Measurements from ENCODE around the gene PRPH. TPM values are rescaled to one million over a fixed set of nuclear protein-coding genes. Genes with fewer than 3 reads are reported as not detected.

Gene PRPH
- polyA plus RNA-seq, 1 donor (not counting 4 experiments of a cell fraction or from before 2014, with no cell fraction given): 0.05 TPM

DNA sequence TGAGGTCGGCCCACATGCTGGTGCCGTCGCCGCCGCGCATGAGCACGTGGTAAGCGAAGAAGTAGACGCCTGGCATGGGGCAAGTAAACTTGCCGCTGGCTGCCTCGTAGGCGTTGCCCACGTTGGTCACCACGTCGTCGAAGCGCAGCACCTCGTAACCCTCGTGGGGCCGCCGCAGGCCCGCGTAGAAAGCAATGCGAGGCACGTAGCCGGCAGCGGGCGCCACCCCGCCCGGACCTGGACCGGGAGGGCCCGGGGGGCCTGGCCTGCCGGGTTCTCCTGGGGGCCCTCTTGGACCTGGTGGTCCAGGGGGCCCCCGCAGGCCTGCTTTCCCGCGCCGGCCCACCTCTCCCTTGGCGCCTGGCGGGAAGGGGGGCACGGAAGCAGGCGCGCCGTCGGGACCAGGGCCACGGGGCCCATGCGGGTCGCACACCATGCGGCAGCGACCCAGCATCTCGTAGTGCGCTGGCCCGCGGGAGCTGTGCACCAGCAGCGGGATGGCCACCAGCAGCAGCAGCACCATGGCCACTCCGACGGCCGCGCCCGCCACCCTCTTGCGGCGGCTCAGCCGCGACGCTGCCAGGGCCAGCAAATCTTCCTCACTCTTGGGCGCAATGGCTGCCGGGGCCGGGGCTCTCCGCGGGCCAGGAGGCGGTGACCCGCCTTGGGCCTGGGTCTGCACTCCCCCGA lies 41.2 kb downstream of the PRPH start:
- dilution Hi-C loops (cut with MboI; ENCODE audit: extremely low pct_ligation_motif_present, low sequenced_read_pairs): no loop called here
- DNase-seq (ENCODE audit: low read depth, low spot score): no peak
- Histone ChIP-seq H2AFZ (ENCODE audit: control insufficient read depth, low read length) (peak overlapping the region; percentile 88), H3K79me2 (ENCODE audit: control insufficient read depth, insufficient read depth, low read length) (no peaks in the 10 kb centered on the region), H3K9me3 (ENCODE audit: control insufficient read depth, low read depth, low read length) (no peaks in the 10 kb centered on the region), H3K27ac (ENCODE audit: control insufficient read depth, insufficient read depth, low read length) (no peak overlapping the region), H3K4me1 (ENCODE audit: control insufficient read depth, extremely low read depth, insufficient read depth, low read length) (peaks cover 11% of the 10 kb centered on the region), H3K4me3 (ENCODE audit: control insufficient read depth in 2 of 3, extremely low read depth in 1 of 3, insufficient read depth in 2 of 3, low read depth in 1 of 3, low read length in 3 of 3) (no peak overlapping the region), H3K27me3 (ENCODE audit: control insufficient read depth, extremely low read depth, insufficient read depth, low read length) (peaks cover 20% of the 10 kb centered on the region), H3K9ac (ENCODE audit: control insufficient read depth, extremely low read depth, insufficient read depth, low read length) (no peak overlapping the region), H3K4me2 (ENCODE audit: control insufficient read depth, extremely low read depth, insufficient read depth, low read depth, low read length) (peak overlapping the region; percentile 87), H3K9me1 (ENCODE audit: control insufficient read depth, extremely low read depth, insufficient read depth, low read length) (no peaks in the 10 kb centered on the region), H3K36me3 (ENCODE audit: control insufficient read depth in 2 of 2, extremely low read depth in 1 of 2, insufficient read depth in 2 of 2, low read length in 2 of 2) (peaks cover 0 to 3% of the 10 kb centered on the region in 2 experiments), H4K20me1 (ENCODE audit: control insufficient read depth, extremely low read depth, insufficient read depth, low read length) (no peaks in the 10 kb centered on the region)
- no peak for FAIRE-seq
- TF ChIP-seq, protein P1, sequence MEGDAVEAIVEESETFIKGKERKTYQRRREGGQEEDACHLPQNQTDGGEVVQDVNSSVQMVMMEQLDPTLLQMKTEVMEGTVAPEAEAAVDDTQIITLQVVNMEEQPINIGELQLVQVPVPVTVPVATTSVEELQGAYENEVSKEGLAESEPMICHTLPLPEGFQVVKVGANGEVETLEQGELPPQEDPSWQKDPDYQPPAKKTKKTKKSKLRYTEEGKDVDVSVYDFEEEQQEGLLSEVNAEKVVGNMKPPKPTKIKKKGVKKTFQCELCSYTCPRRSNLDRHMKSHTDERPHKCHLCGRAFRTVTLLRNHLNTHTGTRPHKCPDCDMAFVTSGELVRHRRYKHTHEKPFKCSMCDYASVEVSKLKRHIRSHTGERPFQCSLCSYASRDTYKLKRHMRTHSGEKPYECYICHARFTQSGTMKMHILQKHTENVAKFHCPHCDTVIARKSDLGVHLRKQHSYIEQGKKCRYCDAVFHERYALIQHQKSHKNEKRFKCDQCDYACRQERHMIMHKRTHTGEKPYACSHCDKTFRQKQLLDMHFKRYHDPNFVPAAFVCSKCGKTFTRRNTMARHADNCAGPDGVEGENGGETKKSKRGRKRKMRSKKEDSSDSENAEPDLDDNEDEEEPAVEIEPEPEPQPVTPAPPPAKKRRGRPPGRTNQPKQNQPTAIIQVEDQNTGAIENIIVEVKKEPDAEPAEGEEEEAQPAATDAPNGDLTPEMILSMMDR (optimal IDR thresholded peaks at IDR 0.05 in 1 of 3, IDR thresholded peaks at IDR 0.05 in 1 of 3, conservative IDR thresholded peaks at IDR 0.05 in 1 of 3; ENCODE audit: extremely low read depth in 1 of 3, insufficient read depth in 2 of 3, low read length in 3 of 3): no peak
- no peak for TF ChIP-seq EZH2 (IDR thresholded peaks at IDR 0.05; ENCODE audit: low read length)

DNA sequence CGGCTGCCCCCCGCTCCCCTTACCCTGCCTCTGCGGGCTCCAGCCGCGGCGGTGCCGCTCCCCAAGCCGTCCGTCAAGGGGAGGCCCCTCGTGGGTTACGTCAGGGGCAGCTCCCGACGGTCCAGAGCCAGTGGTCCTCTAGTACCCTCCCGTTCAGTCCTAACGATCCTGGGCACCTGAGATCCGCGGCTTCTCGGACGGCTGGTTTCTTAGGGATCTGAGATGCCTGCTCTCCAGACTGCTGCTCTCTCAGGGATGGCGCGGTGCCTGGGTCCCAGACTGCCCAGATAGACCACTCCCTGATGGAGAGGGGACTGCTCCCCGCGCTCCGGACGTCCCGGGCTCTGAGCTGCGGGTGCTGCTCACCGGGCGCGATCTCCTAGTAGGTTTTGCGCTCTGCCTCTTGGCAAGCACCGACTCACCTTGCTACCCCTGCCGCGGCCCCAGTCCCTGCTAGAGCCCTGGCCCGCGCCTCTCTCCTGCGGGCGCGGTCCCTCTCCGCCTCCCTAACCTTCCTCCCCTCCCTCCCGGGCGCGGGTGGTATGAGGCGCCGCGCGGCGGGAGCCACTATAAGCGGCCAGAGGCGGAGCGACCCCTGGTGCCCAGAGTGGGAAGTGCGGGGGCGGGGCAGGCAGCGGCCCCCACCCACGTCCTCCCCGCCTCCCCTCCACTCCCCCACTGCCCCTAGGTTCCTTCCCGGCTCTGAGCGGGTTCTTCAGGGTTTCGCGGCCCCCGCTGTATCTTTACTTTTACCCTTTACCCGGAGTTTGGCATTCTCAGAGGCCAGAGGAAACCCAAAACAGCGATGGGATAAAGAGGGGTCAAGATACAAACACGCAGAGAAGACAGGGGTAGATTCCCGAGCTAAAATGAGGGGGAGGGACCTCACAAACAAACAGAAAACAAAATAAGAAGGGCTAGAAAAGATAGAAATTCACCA lies 42.0 kb downstream of the PRPH start, which contains the start of gene C1QL4:
Gene C1QL4, minus strand, starts transcription at position 544 of the 940 bp plus-strand sequence. CDS start 711 bp downstream, outside the sequence.
- H3K4me3 ChIP-seq (ENCODE audit: control insufficient read depth in 2 of 3, extremely low read depth in 1 of 3, insufficient read depth in 2 of 3, low read depth in 1 of 3, low read length in 3 of 3): peak within 1 kb of the TSS; percentile 26 to 72 (median 65)
- H3K27me3 ChIP-seq (ENCODE audit: control insufficient read depth, extremely low read depth, insufficient read depth, low read length): peaks cover 29% of the 10 kb centered on the region
- no peaks in the 10 kb centered on the region for H4K20me1 ChIP-seq (ENCODE audit: control insufficient read depth, extremely low read depth, insufficient read depth, low read length)
- H3K27ac ChIP-seq (ENCODE audit: control insufficient read depth, insufficient read depth, low read length): no peak within 1 kb of the TSS
- no peaks in the 10 kb centered on the region for H3K9me1 ChIP-seq (ENCODE audit: control insufficient read depth, extremely low read depth, insufficient read depth, low read length)
- no peaks in the 10 kb centered on the region for H3K9me3 ChIP-seq (ENCODE audit: control insufficient read depth, low read depth, low read length)
- DNase-seq (ENCODE audit: low read depth, low spot score) (no peak), FAIRE-seq (no peak)
- H3K9ac ChIP-seq (ENCODE audit: control insufficient read depth, extremely low read depth, insufficient read depth, low read length): peak within 1 kb of the TSS; percentile 22
- H3K4me1 ChIP-seq (ENCODE audit: control insufficient read depth, extremely low read depth, insufficient read depth, low read length): peaks cover 11% of the 10 kb centered on the region
- no peaks in the 10 kb centered on the region for H3K79me2 ChIP-seq (ENCODE audit: control insufficient read depth, insufficient read depth, low read length)
- no peaks in the 10 kb centered on the region for H3K36me3 ChIP-seq (ENCODE audit: control insufficient read depth in 2 of 2, extremely low read depth in 1 of 2, insufficient read depth in 2 of 2, low read length in 2 of 2)
- dilution Hi-C loops (cut with MboI; ENCODE audit: extremely low pct_ligation_motif_present, low sequenced_read_pairs): no loop called here
- TF ChIP-seq EZH2 (IDR thresholded peaks at IDR 0.05; ENCODE audit: low read length): peak; percentile 47
- TF ChIP-seq, protein P1 (optimal IDR thresholded peaks at IDR 0.05 in 1 of 3, IDR thresholded peaks at IDR 0.05 in 1 of 3, conservative IDR thresholded peaks at IDR 0.05 in 1 of 3; ENCODE audit: extremely low read depth in 1 of 3, insufficient read depth in 2 of 3, low read length in 3 of 3): peak in 2 of 3 experiments; percentile 87 to 97
- peak within 1 kb of the TSS; percentile 87 for H3K4me2 ChIP-seq (ENCODE audit: control insufficient read depth, extremely low read depth, insufficient read depth, low read depth, low read length)
- H2AFZ ChIP-seq (ENCODE audit: control insufficient read depth, low read length): peak within 1 kb of the TSS; percentile 88

Data from keratinocyte (primary cell).